ENCODE results near the gene OR11H6. TPM values are rescaled to one million over a fixed set of nuclear protein-coding genes. Genes with fewer than 3 reads are reported as not detected.
"Not testable (repeated sequence)": the region's sequence is repeated elsewhere in the genome, so short reads cannot be mapped to it uniquely, and the experiment has no call there.

Gene OR11H6
- total RNA-seq, 1 experiment from 2014 or later, result not detected

DNA sequence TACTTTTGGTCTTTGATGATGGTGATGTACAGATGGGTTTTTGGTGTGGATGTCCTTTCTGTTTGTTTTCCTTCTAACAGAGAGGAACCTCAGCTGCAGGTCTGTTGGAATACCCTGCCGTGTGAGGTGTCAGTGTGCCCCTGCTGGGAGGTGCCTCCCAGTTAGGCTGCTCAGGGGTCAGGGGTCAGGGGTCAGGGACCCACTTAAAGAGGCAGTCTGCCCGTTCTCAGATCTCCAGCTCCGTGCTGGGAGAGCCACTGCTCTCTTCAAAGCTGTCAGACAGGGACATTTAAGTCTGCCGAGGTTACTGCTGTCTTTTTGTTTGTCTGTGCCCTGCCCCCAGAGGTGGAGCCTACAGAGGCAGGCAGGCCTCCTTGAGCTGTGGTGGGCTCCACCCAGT, 11.9 kb downstream of the OR11H6 start:
- in situ Hi-C loops (cut with HindIII; ENCODE audit: low sequenced_read_pairs), result not testable (repeated sequence)

DNA sequence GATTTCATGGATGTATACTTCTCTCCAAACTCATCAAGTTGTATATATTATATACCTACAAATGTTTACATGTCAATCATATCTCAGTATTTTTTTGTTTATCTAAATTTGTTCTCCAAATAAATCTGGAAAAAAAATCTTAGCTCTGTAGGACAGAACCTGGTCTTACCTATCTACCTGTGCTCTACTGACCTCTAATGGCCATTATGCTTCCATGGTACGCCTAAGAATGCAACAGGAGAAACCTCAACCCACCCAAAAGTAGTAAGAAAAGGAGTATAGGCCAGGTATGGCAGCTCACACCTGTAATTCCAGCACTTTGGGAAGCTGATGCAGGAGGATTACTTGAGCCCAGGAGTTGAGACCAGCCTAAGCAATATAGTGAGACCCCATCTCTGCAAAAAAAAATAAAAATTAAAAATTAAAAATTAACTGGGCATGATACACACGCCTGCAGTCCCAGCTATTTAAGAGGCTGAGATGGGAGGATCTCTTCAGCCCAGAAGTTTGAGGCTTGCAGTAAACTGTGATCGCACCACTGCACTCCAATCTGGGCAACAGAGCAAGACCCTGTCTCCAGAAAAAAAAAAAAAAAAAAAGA, 24.2 kb downstream of the OR11H6 start:
- in situ Hi-C loops (cut with HindIII; ENCODE audit: low sequenced_read_pairs), result no loop called here
- DNase-seq (ENCODE audit: low spot score), result peak; percentile 9

More for the DNA sequence above, 11.9 kb downstream of the OR11H6 start:
- not testable (repeated sequence) for DNase-seq (ENCODE audit: low spot score)

- in situ Hi-C loops (cut with HindIII; ENCODE audit: low sequenced_read_pairs), result no loop called here
- no peak for DNase-seq (ENCODE audit: low spot score)
Observed at GRCh38 chr14:20262642-20263128, 39.2 kb downstream of the OR11H6 start.

- in situ Hi-C loops (cut with HindIII; ENCODE audit: low sequenced_read_pairs); DNase-seq (ENCODE audit: low spot score): not testable (repeated sequence)
Observed at GRCh38 chr14:20264361-20264760, 40.9 kb downstream of the OR11H6 start.

- no peak for DNase-seq (ENCODE audit: low spot score)
- in situ Hi-C loops (cut with HindIII; ENCODE audit: low sequenced_read_pairs), result no loop called here
Observed at GRCh38 chr14:20274062-20274461, 50.6 kb downstream of the OR11H6 start.

Other genes with a start within 250 kb of the OR11H6 start
- not detected in 2 replicates for gene OR4K15, start 248.1 kb upstream of the OR11H6 start, total RNA-seq (2014; rRNA removed; shearing (Covaris generic))
- gene OR4Q2, start 221.5 kb upstream of the OR11H6 start, total RNA-seq (2014; rRNA removed; shearing (Covaris generic)), result not detected in 2 replicates
- gene OR4K14, start 204.4 kb upstream of the OR11H6 start, total RNA-seq (2014; rRNA removed; shearing (Covaris generic)), result not detected in 2 replicates
- gene OR4K13, start 187.7 kb upstream of the OR11H6 start, total RNA-seq (2014; rRNA removed; shearing (Covaris generic)), result not detected in 2 replicates
- gene OR4L1, start 163.7 kb upstream of the OR11H6 start, total RNA-seq (2014; rRNA removed; shearing (Covaris generic)), result not detected in 2 replicates
- gene OR4K17, start 113.0 kb upstream of the OR11H6 start, total RNA-seq (2014; rRNA removed; shearing (Covaris generic)), result not detected in 2 replicates
- not detected in 2 replicates for gene OR4N5, start 84.9 kb upstream of the OR11H6 start, total RNA-seq (2014; rRNA removed; shearing (Covaris generic))
- gene OR11G2, start 32.8 kb upstream of the OR11H6 start, total RNA-seq (2014; rRNA removed; shearing (Covaris generic)), result not detected in 2 replicates
- gene OR11H7, start 5.3 kb downstream of the OR11H6 start, total RNA-seq (2014; rRNA removed; shearing (Covaris generic)), result not detected in 2 replicates
- gene OR11H4, start 15.6 kb downstream of the OR11H6 start, total RNA-seq (2014; rRNA removed; shearing (Covaris generic)), result not detected in 2 replicates
- gene TTC5, start 82.2 kb downstream of the OR11H6 start, total RNA-seq (2014; rRNA removed; shearing (Covaris generic)), result 17.0 and 27.0 TPM in 2 replicates
- 122 and 178 TPM in 2 replicates for gene CCNB1IP1, start 109.6 kb downstream of the OR11H6 start, total RNA-seq (2014; rRNA removed; shearing (Covaris generic))
- 12.9 and 17.7 TPM in 2 replicates for gene PARP2, start 119.9 kb downstream of the OR11H6 start, total RNA-seq (2014; rRNA removed; shearing (Covaris generic))
- 3.8 and 9.3 TPM in 2 replicates for gene TEP1, start 189.8 kb downstream of the OR11H6 start, total RNA-seq (2014; rRNA removed; shearing (Covaris generic))
- not detected in 2 replicates for gene KLHL33, start 212.5 kb downstream of the OR11H6 start, total RNA-seq (2014; rRNA removed; shearing (Covaris generic))
- gene OSGEP, start 231.1 kb downstream of the OR11H6 start, total RNA-seq (2014; rRNA removed; shearing (Covaris generic)), result 46.3 and 60.7 TPM in 2 replicates
- gene APEX1, start 231.5 kb downstream of the OR11H6 start, total RNA-seq (2014; rRNA removed; shearing (Covaris generic)), result 234 and 289 TPM in 2 replicates
- gene PIP4P1, start 237.7 kb downstream of the OR11H6 start, total RNA-seq (2014; rRNA removed; shearing (Covaris generic)), result 37.8 and 40.4 TPM in 2 replicates
- gene PNP, start 245.7 kb downstream of the OR11H6 start, total RNA-seq (2014; rRNA removed; shearing (Covaris generic)), result 131 and 135 TPM in 2 replicates

All from G401 (cell line).